GM18907 (cell line): Measurements from ENCODE around the gene PTGES3L.
"Not testable (repeated sequence)": the region's sequence is repeated elsewhere in the genome, so short reads cannot be mapped to it uniquely, and the experiment has no call there.

Source experiments
- ATAC-seq: cut with Tn5 transposase; IDR thresholded peaks from one replicate; pipeline ENCODE4 v1.9.1; 2021; ENCODE audit warnings: mild to moderate bottlenecking, moderate library complexity; ENCODE audit not compliant: unreplicated experiment

The PTGES3L gene

DNA sequence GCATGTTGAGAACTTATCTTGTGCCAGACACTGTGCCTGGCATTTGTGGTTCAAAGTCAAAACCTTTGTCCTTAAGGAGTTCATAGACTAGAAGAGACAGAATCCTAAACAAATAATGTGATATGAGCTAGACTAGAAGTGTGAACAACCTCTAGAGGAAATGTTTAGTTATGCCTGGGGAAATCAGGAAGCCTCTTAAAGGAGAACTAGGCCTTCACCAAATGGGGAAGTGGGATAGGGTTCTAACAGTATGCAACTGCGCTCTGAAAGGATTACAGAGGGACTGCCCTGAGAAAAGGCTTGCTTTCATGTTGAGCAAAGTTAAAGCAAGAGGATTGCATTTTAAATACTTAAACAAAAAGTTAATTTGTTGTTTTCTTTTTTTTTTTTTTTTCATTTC lies 5.3 kb upstream of the PTGES3L start:
- peak; percentile 34 for ATAC-seq

DNA sequence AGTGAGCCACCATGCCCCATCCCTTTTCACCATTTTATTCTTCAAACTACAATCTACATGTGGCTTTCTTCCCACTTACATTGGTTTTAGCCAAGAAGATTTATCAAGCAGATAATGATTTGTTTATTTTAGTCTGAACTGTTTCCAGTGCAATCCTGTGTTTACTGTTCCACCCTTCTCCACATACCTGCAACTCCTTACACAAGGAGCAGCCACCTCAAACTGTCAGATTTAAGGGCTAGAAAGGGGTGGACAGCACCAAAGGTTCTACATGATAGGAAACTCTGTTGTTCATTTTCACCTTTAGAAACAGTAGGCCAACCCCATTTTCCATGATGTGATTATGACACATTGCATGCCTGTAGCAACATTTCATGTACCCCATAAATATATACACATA lies 2.4 kb upstream of the PTGES3L start:
- no peak for ATAC-seq

DNA sequence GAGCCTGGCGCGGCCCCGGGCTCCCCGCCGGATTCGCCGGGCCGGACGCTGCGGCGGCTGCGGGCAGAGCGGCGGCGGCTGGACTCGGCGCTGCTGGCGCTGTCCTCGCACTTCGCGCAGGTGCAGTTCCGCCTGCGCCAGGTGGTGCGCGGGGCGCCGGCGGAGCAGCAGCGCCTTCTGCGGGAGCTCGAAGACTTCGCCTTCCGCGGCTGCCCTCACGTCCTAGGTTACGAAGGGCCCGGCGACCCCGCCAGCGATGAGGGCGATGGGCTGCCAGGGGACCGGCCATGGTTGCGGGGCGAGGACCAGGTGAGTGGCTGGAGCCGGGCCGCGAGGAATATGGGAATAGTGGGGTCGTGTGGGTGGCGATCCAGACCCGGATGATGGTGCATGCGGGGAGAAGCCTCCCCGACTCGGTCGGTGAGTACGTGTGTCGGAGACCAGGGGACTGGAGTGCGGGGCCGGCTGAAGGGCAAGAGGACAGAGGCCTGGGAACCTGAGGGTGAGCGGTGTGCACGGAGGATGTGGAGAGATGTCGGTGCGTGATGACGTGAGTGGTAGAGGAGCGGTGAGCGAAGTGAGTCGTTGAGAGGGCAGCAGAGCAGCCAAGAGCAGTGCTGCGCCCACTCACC lies 1.0 kb upstream of the PTGES3L start:
- ATAC-seq = peak; percentile 46

DNA sequence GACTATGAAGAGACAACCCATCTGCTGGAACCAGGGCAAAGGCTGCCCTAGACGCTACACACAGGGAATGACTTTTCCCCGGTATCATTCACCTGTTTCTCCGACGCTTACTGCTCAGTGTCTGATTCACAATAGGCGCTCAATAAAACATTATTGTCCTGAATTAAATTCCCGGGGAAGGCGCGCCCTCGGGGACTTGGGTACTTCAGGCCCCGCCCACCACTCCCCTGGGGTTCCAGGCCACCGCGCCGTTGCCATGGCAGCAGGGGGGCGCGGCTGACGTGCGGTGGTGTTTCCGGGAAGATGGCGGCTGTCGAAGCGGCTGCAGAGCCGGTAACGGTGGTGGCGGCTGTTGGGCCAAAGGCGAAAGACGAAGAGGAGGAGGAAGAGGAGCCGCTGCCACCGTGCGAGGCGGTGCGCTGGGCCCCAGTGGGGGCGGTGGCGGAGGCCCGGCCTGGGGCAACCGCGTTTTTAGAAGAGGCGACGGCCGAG lies 440 bp upstream of the PTGES3L start, which contains the start of gene RUNDC1:
Gene RUNDC1, plus strand, starts transcription at position 292 of the 492 bp plus-strand sequence. Its CDS starts 12 bp downstream, at position 304.
- ATAC-seq = peak; percentile 69

DNA sequence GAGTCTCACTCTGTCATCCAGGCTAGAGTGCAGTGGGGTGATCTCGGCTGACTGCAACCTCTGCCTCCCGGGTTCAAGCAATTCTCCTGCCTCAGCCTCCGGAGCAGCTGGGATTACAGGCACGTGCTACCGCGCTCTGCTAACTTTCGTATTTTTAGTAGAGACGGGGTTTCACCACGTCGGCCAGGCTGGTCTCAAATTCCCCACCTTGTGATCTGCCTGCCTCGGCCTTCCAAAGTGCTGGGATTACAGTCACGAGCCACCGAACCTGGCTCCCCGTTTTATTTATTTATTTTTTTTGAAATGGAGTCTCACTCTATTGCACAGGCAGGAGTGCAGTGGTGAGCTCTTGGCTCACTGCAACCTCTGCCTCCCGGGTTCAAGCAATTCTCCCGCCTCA lies 4.2 kb downstream of the PTGES3L start:
- not testable (repeated sequence) for ATAC-seq

DNA sequence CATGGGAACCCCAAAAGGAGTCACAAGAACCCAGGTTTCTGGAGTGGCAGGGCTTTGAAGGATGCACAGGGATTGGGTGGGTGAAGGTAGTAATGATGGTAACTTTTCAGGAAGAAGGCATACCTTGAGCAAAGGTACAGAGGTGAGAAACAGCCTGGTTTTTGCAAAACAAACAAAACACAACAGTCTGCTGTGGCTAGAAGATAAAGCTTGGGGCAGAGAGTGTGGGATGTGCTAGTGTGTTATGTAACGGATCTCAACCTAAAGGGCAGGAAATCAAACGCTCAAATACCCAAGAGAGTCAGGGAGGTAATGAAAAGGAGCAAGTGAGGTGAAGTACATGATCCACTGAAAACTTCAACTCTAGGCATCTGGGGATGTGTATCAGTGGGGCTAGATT lies 4.6 kb downstream of the PTGES3L start:
- no peak for ATAC-seq

DNA sequence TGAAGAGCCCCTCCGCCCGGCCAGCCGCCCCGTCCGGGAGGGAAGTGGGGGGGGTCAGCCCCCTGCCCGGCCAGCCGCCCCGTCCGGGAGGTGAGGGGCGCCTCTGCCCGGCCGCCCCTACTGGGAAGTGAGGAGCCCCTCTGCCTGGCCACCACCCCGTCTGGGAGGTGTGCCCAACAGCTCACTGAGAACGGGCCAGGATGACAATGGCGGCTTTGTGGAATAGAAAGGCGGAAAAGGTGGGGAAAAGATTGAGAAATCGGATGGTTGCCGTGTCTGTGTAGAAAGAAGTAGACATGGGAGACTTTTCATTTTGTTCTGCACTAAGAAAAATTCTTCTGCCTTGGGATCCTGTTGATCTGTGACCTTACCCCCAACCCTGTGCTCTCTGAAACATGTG lies 6.6 kb downstream of the PTGES3L start:
- ATAC-seq = not testable (repeated sequence)

DNA sequence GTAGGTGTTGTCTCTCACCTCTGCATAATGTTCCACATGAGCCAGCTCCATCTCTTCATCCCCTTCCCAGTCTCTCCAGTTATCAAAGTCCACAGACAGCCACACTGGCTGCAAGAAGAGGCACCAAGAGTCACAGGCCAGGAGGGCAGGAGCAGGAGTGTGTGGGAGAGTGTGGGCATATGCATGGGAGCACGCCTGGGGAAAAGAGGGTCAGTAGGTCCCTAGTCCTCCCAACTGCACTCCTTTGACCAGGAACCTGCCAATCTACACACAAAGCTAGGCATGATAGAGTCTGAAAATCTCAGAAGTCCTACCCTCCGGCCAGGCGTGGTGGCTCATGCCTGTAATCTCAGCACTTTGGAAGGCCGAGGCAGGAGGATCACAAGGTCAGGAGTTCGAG lies 8.3 kb downstream of the PTGES3L start:
- ATAC-seq = no peak

DNA sequence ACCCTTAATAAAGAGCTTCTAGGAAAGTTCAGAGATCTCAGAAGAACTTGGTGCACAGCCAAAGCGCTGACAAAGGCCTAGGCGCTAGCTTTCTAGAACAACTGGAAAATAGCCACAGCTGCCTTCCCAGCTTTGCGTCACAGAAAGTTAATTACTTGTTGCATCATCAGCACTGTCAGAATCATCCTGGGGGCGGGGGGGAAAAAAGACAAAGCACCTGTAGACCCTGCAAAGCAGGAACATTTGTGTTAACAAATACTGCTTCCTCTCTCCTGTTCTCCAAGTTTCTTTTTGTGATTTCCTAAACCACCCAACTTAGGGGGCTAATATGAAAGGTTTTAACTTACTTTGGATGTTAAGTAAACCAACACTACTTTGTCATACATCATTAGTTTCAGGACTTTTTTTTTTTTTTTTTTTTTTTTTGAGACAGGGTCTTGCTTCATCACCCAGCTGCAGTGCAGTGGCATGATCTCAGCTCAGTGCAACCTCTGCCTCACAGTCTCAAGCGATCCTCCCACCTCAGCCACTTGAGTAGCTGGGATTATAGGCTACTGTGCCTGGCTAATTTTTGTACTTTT lies 10.8 kb downstream of the PTGES3L start:
- no peak for ATAC-seq

DNA sequence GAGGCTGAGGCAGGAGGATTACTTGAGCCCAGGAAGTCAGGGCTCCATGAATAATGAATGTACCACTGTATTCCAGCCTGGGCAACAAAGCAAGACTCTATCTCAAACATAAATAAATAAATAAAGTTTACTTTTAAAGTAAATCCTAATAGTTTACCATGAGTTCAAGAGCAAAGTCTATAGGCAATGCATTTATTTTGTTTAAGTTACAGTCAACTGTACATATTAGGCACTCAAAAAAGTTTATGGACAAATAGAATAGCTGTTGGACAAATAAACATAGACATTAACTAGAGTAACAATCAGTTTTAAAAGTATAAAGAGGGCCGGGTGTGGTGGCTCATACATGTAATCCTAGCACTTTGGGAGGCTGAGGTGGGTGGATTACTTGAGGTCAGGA lies 12.0 kb downstream of the PTGES3L start:
- ATAC-seq = no peak

DNA sequence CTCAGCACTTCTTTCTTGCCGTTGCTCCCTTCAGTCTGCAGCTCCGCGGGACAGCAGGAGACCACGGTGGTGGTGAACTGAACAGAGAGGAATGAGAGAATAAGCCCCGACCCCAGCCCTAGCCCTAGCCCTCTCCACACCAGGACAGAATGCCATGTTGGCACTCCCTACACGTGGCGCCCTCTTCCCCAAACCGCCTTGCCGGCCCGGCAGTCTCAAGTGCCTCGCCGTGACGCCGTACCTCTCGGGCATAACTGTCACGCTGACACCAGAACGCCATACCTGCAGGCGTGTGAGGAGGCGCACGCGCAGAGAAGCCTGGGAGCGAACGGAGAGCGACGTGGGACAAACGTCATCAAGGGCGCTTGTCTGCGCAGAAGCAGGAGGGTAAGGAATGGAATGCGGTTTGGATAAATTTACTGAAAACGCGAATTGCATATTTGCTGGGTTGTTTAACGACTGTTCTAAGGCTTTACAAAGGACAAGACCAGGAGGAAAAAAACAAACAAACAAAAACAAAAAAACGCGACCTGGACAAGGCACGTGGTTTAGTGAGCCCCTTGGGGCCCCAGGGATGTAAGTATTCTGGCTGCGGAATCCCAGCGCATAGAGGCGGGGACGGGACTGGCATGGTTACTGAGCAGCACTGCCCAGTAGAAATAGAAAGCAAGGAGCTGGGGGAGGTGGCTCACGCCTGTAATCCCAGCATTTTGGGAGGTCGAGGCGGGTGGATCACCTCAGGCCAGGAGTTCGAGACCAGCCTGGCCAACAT lies 15.5 kb downstream of the PTGES3L start, which contains the start of gene AARSD1:
Gene AARSD1, minus strand, starts transcription at position 294 of the 772 bp plus-strand sequence. Its CDS starts 14 bp downstream, at position 280.
- peak; percentile 80 for ATAC-seq

DNA sequence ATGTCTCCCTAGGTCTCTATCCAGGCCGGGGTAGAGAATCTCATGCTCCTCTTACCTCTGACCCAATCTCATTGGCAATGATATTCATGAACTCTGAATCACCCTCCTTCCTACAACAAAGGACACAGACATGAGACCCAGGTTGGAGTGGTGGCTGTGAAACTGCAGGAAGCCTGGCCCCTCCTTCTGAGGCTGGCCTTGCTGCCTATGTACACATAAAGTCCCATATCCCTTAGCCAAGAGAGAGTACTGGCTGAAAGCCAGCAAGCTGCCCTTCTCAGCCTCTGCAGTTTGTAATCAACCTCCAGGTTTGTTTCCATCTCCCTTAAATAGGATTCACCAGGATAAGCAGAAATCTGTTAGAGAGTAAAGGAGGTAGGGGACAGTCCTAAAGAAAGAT lies 26.2 kb downstream of the PTGES3L start:
- no peak for ATAC-seq

DNA sequence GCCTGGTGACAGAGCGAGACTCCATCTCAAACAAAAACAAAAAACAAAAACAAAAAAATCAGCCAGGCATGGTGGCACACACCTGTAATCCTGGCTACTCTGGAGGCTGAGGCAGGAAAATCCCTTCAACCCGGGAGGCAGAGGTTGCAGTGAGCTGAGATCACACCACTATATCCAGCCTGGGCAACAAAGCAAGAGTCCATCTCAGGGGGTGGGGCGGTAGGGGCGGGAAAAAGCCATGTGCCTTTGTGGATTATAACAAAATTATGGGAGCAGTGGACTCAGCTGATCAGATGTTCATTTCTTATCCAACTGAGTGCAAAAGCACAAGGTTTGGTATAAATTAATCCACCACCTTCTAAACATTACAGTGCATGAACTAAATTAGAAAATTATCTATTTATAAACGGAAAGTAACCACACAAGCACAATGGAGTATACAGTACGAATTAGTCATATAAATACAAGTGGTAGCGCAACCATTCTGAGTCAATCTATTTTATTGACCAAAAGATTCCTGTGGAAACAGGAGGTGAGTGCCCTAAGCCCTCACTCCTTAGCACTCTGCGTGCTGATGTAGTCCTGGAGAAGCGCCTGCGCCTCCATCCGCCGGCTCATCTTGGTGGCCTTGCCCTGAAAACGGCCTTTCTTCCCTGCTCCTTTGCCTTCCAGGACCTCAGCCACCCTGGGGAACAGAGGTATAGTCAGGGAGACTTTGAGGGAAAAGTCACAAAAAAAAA lies 29.7 kb downstream of the PTGES3L start:
- no peak for ATAC-seq

DNA sequence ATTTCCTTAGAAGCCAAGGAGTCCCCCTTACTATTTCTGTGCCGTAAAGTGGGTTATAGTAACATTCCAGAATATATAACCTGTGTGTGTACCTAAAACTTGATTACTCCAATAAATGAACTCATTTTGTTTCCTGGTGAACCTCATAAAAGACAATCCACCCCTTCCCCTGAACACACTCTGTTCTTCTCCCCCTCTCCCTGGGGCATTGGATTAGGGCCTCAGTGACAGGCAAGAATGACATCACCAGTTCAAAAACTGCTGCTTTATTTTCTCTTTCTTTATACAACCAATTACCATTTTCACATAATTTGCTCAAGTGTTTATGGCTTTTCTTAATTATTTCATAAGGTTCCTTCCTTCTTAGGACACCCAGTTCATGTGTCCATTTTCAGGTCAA lies 33.1 kb downstream of the PTGES3L start:
- no peak for ATAC-seq

DNA sequence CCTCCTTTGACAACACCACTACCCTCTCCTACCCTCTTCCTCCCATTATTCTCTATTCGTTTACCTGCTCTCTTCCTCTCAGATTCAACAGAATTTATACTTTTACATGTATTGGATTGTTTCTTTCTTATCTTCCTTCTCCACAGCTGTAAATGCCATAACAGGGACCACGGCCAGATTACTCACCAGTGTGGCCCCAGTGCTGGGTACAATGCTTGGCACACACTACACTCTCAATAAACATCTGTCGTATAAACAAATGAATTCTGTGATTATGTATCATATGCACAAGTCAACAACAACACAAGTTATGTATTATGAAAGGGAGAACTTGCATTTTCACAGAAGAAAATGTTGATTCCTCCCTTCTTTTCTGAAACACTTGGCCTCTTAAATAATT lies 35.7 kb downstream of the PTGES3L start:
- ATAC-seq = no peak

DNA sequence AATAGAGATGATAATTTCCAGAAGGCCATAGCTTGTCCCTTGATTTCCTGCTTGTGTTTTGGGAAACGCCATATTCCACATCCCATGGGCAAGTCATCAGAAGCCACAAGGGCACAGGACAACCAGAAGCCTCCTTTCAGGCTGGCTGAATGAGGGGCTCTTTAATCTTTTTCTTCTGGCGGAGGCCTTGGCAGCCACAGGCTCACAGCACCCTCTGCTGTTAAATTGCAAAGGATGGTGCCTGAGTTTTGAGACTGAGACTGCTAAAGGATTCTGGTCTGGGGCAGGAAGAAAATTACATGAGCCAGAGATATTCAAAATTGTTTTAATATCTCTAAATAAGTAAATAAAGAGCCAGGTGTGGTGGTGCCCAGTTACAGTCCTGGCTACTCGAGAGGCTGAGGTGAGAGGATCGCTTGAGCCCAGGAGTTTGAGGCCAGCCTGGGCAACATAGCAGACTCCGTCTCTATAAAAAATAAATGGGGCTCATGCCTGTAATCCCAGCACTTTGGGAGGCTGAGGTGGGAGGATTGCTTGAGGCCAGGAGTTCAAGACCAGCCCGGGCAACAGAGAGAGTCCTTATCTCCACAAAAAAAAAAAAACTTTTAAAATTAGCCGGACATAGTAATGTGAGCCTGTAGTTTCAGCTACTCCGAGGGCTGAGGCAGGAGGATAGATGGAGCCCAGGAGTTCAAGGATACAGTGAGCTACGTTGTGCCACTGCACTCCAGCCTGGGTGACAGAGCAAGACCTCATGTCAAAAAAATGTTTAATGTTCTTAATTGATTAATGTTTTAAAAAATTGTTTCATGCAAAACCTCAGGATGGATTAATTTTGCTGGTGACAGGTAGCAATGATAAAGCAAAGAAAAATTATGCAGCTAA lies 41.9 kb downstream of the PTGES3L start:
- ATAC-seq = no peak

DNA sequence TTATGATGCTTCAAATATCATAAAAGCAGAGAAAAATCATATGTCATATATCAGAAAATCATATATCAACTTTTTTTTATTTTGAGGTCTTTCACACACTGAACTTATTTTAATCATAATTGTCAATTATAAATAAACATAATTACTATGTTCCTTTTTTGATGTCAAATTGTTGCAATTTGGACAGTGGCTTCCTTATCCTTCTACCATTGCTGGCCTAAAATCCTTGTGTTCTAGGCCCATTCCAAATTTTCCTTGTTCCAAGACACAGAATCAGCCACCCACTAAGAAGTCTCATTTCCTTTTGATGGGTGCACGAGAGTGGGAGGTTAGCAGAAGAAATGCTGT lies 50.4 kb downstream of the PTGES3L start:
- no peak for ATAC-seq

DNA sequence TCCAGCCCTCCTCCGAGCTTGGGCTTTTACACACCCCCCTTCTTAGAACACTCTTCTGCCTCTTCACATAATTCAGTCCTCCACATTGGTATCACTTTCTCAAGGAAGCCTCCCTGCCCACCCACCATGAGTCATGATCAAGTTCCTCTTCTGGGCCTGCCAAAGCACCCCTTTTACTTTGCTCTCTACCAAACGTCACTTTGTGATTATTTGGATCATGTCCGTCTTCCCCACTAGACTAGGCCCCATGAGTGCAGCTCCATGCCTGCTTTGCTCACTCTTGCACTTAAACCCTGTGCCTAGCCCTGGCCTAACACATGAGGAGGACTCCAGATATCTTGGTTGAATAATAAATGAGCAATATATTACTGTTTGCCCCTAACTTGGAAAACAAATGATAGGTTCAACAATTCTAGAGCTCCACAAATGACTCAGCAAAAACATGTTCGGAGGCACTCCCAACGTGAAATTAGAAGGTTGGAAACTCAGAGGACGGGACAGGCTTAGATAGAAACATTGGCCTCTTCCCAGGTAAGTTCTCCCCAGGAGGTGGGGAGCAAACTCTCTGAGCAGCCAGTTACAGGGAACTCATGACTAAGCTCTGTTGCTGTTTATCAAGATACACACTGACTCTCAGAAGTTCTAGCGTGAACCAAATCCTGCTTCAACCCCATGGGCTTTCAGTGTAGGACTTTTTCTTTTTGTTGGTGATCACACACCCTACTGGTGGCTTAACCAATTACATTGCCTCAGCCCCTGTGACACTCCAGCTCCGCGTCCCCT lies 51.0 kb downstream of the PTGES3L start:
- ATAC-seq = peak; percentile 52

DNA sequence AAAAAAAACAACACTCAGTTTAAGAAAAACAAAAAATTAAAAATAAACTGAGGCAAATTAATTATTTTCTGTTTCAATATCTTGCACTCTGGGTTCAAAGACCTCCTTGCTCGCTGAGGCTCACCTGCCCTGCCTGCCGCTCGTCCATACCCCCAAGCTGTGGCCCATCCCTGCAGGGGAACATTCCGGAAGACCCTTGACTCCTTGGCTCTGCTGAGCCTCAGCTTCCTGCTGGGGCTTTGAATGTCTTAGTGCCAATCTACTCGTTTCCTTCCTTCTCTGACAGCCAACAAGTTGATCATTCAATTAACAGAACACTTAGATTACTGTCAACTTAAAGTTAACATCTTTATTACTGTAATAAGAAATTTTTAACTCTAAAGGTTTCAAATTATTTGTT lies 55.0 kb downstream of the PTGES3L start:
- ATAC-seq = no peak
